GM18502 (cell line): Measurements from ENCODE around the gene OR4F6.
"Not testable (repeated sequence)": the region's sequence is repeated elsewhere in the genome, so short reads cannot be mapped to it uniquely, and the experiment has no call there.

ENCODE experiments used
- ATAC-seq: cut with Tn5 transposase; IDR thresholded peaks from one replicate; pipeline ENCODE4 v1.9.1; 2021; ENCODE audit warnings: mild to moderate bottlenecking; ENCODE audit not compliant: unreplicated experiment, poor library complexity

OR4F6 gene, protein sequence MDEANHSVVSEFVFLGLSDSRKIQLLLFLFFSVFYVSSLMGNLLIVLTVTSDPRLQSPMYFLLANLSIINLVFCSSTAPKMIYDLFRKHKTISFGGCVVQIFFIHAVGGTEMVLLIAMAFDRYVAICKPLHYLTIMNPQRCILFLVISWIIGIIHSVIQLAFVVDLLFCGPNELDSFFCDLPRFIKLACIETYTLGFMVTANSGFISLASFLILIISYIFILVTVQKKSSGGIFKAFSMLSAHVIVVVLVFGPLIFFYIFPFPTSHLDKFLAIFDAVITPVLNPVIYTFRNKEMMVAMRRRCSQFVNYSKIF

DNA sequence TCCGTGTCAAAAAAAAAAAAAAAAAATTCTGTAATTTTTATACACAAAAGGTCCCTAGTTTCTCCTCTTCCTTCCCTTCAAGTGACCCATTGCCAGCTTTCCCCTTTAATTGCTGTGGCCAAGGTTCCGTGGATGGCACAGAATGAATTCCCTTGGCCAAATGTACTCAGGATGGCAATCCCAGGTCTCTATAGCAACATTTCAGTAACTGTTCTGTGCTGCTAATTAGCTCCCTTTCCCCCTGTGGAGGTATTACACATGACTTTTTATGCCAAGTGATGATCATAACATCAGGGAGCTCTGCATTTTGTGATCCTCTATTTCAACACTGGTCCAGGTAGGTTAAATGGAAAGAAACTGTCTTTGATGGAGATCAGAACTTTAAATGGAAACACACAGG lies at the start of gene OR4F6:
TSS of gene OR4F6 (plus strand) at position 301 of the 400 bp plus-strand sequence. CDS start 2,211 bp downstream, outside the sequence.
- ATAC-seq = no peak

- not testable (repeated sequence) for ATAC-seq
Measured at GRCh38 chr15:101764669-101765339, 38.5 kb upstream of the OR4F6 start.

DNA sequence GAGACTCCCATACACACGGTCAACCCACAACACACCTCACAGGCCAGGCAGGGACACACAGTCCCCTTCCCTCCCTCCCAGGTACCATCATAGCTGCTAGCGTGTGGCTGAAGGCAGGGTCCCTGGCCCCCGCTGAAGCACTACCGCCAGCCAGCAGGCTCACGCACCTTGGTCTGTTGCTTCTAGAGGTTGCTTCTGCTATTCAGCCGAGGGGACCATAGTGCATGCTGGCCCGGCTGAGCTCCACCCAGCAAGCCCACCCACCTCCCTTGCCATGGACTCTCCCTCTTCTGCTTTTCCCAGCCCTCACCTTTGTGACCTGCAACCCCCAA lies 38.0 kb upstream of the OR4F6 start:
- not testable (repeated sequence) for ATAC-seq

- no peak for ATAC-seq
Measured at GRCh38 chr15:101765772-101766456, 37.4 kb upstream of the OR4F6 start.

- ATAC-seq = not testable (repeated sequence)
Measured at GRCh38 chr15:101767083-101767640, 36.1 kb upstream of the OR4F6 start.

DNA sequence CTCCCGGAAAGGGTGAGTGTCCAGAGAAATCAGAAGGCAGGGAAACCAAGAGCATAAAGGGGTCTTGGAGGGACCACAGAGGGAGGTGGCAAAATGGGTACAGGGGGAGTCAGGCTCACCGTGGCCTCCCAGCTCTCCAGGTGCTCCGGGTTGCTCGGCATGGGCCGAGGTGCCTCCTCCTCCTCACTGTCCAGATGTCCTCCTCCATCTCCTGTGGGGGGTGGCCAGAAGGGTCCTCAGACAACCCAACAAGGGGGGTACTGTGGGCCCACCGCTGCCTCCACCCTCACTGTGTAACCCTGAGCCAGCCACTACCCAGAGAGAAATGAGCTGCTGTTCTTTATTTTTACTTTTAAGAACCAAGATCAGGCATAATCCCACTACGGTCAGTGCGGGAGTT lies 30.4 kb upstream of the OR4F6 start:
- ATAC-seq = no peak

DNA sequence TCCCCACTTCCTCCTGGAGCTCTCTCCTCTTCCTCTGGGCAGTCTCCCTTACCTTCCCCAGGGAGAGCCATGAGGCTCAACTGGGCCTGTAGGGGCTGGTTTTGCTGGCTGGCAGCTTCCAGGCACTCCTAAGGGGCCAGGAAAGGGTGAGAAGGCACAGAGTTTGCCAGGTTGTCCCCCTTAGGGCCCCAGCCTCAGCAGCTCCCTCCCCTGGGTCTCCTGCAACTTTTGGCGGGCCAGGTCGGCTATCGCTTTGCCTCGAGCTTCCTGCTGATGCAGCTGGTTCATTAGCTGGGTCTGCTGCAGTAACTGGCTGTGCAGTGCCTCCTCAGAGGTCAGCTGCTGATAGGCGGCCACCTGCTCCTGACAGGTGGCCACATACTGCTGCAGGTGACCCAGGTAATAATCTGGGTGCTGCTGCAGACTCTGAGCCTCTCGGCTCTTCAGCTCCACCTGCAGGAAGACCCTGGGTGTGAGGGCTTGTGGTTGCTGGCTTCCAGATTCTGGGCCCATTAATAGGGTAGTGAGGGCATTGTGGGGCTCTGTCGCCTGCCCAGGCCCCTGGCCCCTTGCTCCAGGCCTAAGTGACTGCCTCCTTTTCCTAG lies 29.7 kb upstream of the OR4F6 start:
- no peak for ATAC-seq

GRCh38 chr15:101775136-101775535 lies 28.2 kb upstream of the OR4F6 start:
- ATAC-seq = no peak

DNA sequence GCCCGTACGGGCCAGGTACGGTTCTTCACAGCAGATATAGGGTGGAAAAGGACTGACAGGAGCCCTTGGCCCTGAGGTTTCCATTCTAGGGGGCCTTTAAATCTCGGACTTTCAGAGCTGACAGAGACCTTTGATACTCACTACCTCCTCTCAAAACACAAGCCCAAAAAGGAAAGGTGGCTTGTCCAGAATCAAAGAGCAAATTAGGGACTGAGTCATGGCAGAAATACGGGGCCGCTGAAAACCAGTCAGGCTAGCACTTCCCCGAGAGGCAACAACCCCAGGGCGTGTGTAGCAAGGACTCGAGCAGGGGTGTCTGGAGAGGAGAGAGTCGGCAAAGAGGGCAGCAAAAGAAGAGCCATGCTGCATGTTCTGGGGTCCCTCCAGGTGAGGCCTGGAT lies 24.7 kb upstream of the OR4F6 start:
- ATAC-seq = not testable (repeated sequence)

- not testable (repeated sequence) for ATAC-seq
Measured at GRCh38 chr15:101780225-101780624, 23.1 kb upstream of the OR4F6 start.

DNA sequence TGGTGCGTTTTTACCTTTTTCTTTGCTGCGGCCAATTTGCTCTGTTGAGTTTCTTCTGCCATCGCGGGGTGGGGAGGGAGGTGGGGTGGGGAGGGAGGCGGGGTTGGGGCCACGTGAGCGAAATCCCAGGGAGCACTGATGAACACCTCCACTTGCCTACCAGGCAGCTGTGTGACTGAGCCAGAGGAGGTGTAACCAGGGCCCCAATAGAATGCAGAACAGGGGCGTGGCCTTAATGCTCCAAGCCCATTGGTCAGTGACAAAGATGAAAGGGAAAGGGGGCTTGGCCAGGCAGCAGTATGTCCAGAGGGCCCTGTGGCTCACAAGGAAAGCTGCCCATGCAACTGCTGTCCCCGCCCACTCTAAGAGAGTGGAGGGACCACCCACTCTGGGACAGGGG lies 21.4 kb upstream of the OR4F6 start:
- ATAC-seq = no peak

GRCh38 chr15:101784644-101785043 lies 18.7 kb upstream of the OR4F6 start:
- ATAC-seq = no peak

DNA sequence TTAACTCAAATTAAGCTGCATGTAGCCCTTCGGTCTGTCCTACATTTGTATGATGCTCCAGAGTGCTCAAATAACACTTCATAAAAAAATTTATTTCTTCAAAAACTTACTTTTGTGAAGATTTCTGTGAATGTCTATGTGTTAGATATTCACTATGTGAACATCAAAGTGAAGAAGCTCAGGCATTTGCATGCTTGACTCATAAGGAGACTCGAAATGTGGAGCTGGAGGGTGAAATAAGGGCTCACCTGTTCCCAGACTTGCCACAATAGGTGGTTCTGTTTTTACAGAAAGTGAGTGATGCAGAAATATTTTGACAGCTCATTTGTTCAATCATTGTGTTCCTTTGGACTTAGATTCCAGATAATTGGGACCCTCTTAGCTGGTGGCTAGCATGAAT lies 16.9 kb upstream of the OR4F6 start:
- not testable (repeated sequence) for ATAC-seq

GRCh38 chr15:101788001-101788400 lies 15.3 kb upstream of the OR4F6 start:
- ATAC-seq = not testable (repeated sequence)

GRCh38 chr15:101788503-101789269 lies 14.6 kb upstream of the OR4F6 start:
- not testable (repeated sequence) for ATAC-seq

DNA sequence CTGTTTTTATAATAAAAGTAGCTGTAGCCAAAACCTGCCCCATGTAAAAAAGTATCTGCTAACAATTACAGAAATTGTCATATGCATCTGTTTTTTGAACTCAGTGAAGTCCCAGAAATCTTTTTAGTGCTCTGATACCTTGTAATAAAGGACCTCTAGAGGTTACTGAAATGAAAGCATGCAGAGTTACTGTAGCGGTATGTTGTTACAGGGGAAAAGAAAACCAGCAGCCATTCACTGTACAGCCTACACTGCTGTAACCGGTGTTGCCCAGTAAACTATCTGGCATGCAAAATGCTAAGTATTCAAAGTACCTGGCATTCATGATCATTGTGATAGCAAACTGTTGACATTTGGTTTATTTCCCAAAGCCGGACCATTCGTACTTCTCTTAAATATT lies 12.6 kb upstream of the OR4F6 start:
- ATAC-seq = not testable (repeated sequence)

GRCh38 chr15:101793981-101794380 lies 9.3 kb upstream of the OR4F6 start:
- ATAC-seq = not testable (repeated sequence)

DNA sequence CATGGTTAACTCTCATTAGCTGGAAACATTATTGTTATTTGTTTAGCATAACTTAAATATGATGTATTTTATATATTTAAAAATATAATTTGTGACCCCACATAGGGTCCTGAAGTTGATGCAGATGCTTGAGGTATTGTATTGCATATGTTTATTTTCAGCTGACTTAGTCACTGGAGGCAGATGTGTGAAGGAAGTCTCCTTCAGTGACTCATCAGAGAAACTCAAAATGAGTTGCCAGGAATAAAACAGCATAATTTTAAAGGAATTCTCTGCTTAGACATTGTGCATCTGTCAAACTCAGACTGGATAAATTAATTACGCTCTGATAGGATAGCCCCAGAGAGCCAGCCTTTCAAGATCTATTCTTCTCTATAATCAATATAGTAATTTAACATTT lies 7.9 kb upstream of the OR4F6 start:
- ATAC-seq = no peak

DNA sequence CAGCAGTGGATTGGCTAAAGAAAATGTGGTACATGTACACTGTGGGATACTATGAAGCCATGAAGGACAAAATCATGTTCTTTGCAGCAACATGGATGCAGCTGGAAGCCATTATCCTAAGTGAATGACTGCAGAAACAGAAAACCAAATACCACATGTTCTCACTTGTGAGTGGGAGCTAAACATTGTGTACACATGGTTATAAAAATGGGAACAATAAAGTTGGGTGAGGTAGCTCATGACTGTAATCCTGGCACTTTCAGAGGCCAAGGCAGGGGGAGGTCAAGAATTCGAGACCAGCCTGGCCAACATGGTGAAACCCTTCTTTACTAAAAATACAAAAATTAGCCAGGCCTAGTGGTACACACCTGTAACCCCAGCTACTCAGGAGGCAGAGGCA lies 3.6 kb upstream of the OR4F6 start:
- no peak for ATAC-seq

GRCh38 chr15:101801048-101801447 lies 2.3 kb upstream of the OR4F6 start:
- no peak for ATAC-seq
